ENCODE data around the gene SMIM5.
"Not testable (repeated sequence)": the region's sequence is repeated elsewhere in the genome, so short reads cannot be mapped to it uniquely, and the experiment has no call there.

Gene SMIM5

GRCh38 chr17:75626496-75627038 lies 6.7 kb upstream of the SMIM5 start:
- no peak for DNase-seq

- DNase-seq = no peak
These were observed 6.1 kb upstream of the SMIM5 start for GRCh38 chr17:75627094-75627493.

GRCh38 chr17:75628425-75628824 lies 4.8 kb upstream of the SMIM5 start:
- DNase-seq = no peak

- DNase-seq = no peak
These were observed 4.1 kb upstream of the SMIM5 start for GRCh38 chr17:75629157-75629556.

- no peak for DNase-seq
These were observed 2.9 kb upstream of the SMIM5 start for GRCh38 chr17:75630071-75630917.

GRCh38 chr17:75631353-75631752 lies 1.9 kb upstream of the SMIM5 start:
- DNase-seq = no peak

GRCh38 chr17:75632428-75632827 lies 806 bp upstream of the SMIM5 start:
- DNase-seq = no peak

GRCh38 chr17:75633486-75634375 lies 497 bp downstream of the SMIM5 start:
- peak; percentile 55 for DNase-seq

- no peak for DNase-seq
These were observed 1.1 kb downstream of the SMIM5 start for GRCh38 chr17:75634376-75634740.

GRCh38 chr17:75634754-75635609 lies 1.7 kb downstream of the SMIM5 start:
- DNase-seq = no peak

GRCh38 chr17:75635610-75636202 lies 2.5 kb downstream of the SMIM5 start:
- DNase-seq = no peak

- no peak for DNase-seq
These were observed 3.3 kb downstream of the SMIM5 start for GRCh38 chr17:75636381-75637142.

- no peak for DNase-seq
These were observed 3.9 kb downstream of the SMIM5 start for GRCh38 chr17:75637143-75637538.

- DNase-seq = no peak
These were observed 4.3 kb downstream of the SMIM5 start for GRCh38 chr17:75637551-75637950.

GRCh38 chr17:75638039-75638438 lies 4.8 kb downstream of the SMIM5 start:
- DNase-seq = not testable (repeated sequence)

GRCh38 chr17:75638893-75639292 lies 5.7 kb downstream of the SMIM5 start:
- DNase-seq = no peak

GRCh38 chr17:75639327-75639726 lies 6.1 kb downstream of the SMIM5 start:
- DNase-seq = no peak

GRCh38 chr17:75639771-75640555 lies 6.7 kb downstream of the SMIM5 start:
- no peak for DNase-seq

- no peak for DNase-seq
These were observed 7.4 kb downstream of the SMIM5 start for GRCh38 chr17:75640556-75641119.

GRCh38 chr17:75641343-75641742 lies 8.1 kb downstream of the SMIM5 start:
- DNase-seq = no peak
